ENCODE measurements around the gene ATP11B.

Gene ATP11B

DNA sequence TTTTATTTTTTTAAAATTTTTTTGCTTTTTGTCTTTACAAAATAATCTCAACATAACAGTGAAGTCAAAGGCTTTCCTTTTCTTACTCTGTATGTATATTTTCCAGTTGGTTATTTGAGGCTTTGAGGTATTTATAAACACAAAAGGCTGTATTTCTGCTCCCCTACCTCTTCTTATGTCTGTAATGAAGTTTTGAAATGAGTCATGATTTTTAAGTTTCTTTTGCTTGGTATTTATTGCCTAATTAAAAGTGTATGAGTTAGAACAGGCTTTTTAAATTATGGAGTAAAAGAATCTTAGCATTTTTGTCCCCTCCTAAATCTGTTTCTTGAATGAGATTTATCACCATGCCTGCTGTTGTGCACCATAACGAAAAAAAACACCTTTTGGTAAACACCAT, 121.0 kb downstream of the ATP11B start:
- no peak for DNase-seq

GRCh38 chr3:182917134-182917533, 123.8 kb downstream of the ATP11B start:
- DNase-seq, result no peak

- DNase-seq, result no peak
Observed at GRCh38 chr3:182919866-182920357, 126.6 kb downstream of the ATP11B start.

DNA sequence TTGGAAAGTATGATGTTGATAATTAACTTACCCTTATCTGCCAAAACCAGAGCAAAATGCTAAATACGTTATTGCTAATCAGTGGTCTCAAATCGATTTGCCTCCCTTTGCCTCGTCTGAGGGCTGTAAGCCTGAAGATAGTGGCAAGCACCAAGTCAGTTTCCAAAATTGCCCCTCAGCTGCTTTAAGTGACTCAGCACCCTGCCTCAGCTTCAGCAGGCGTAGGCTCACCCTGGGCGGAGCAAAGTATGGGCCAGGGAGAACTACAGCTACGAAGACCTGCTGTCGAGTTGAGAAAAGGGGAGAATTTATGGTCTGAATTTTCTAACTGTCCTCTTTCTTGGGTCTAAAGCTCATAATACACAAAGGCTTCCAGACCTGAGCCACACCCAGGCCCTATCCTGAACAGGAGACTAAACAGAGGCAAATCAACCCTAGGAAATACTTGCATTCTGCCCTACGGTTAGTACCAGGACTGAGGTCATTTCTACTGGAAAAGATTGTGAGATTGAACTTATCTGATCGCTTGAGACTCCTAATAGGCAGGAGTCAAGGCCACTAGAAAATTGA, 127.3 kb downstream of the ATP11B start:
- no peak for DNase-seq

DNA sequence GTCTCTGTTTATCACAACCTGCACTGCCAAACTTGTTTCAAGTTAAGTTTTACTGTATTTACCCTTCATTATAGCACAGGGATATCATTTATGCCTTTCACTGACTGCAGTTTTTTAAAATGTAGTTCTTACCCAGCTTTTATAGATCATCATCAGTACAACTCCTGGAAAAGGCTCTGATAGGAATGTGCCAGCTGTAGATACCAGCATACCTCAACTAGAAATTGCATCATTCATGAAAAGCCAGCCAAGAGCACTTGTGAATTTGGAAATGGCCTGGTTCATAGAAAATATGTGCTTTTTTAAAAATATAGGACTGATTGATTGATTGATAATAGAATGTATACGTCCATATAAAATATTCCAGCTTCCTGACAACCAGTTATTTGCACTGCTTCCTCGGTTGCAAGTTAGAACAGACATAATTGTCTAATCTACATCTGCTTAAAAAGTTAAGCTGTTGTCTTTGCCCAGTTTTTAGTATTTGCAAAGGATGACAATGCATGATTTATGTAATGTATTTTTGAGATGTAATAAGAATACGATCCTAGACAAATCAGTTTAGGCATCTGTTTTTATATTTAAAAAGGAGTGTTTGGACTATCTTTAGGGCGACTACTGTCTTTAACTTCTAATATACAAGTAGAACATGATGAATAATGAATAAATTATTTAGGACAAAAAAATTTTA, 128.5 kb downstream of the ATP11B start:
- DNase-seq, result no peak

- DNase-seq, result no peak
Observed at GRCh38 chr3:182925330-182925943, 132.1 kb downstream of the ATP11B start.

GRCh38 chr3:182925944-182926337, 132.6 kb downstream of the ATP11B start:
- no peak for DNase-seq

GRCh38 chr3:182935803-182936202, 142.5 kb downstream of the ATP11B start:
- DNase-seq, result no peak

- DNase-seq, result no peak
Observed at GRCh38 chr3:182936239-182936917, 143.1 kb downstream of the ATP11B start.

GRCh38 chr3:182936918-182937285, 143.6 kb downstream of the ATP11B start:
- DNase-seq, result no peak

DNA sequence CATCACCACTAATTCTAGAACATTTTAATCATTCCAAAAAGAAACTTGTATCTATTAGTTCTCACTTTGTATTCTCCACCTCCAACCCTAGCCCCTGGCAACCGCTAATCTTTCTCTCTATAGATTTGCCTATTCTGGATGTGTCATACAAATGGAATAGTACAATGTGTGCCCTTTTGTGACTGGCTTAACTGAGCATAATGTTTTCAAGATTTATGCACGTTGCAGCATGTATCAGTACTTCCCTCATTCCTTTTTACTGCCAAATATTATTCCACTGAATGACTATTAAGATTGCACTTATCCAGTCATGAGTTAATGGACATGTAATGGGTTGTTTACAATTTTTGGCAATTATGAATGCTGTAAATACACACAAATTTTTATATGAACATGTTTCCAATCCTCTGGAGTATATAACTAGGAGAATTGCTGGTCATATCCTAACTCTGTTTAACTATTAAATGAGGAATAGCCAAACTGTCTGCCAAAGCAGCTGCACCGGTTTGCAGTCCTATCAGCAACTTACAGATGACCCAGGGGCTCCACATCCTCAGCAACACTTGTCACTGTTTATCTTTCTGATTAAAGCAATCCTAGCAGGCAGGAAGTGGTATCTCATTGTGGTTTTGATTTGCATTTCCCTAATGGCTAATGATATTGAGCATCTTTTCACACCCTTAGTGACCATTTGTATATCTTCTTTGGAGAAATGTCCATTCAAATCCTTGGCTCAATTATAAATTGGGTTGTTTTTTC, 144.2 kb downstream of the ATP11B start:
- no peak for DNase-seq

DNA sequence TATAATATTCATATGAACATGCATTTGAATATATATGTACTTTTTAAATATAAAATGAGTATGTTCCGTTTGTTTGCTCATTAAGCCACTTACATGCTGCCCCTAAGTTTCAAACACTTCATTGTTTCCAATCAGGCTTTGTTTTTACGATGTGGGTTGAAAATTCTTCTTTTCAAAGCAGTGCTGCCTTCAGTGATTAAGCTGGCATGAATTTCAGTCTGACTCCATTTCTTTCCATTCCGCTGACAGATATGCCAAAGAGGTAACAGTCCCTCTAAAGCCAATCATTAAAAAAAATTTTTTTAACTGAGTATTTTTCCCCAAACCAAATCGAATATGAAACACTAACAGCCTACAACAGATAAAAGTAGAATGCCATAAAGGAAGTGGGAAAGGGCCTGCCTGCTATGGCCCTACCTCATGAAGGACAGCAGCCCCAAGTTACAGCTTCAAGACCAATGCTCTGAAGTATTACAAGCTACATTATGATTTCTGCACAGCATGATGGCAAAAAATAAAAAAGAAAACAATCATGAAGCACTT, 147.0 kb downstream of the ATP11B start:
- no peak for DNase-seq

- DNase-seq, result no peak
Observed at GRCh38 chr3:182941719-182942118, 148.4 kb downstream of the ATP11B start.

- DNase-seq, result no peak
Observed at GRCh38 chr3:182947888-182948287, 154.6 kb downstream of the ATP11B start.

DNA sequence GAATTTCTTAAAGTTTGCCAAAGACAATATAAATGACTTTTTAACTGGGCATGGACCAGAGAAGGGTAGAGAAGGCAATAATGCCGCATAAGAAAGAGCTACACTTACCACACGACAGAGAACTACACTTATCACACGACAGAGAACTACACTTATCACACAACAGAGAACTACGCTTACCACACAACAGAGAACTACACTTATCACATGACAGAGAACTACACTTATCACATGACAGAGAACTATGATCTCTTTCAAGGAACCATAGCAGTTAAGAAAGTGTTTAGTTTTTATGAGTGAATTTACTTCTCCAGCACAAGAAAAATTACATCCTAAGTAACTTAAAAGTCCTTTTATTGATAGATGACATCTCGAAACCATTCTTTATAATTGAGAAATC, 155.0 kb downstream of the ATP11B start:
- DNase-seq, result no peak

- no peak for DNase-seq
Observed at GRCh38 chr3:182949688-182950087, 156.4 kb downstream of the ATP11B start.

- DNase-seq, result no peak
Observed at GRCh38 chr3:182954553-182955235, 161.4 kb downstream of the ATP11B start.

DNA sequence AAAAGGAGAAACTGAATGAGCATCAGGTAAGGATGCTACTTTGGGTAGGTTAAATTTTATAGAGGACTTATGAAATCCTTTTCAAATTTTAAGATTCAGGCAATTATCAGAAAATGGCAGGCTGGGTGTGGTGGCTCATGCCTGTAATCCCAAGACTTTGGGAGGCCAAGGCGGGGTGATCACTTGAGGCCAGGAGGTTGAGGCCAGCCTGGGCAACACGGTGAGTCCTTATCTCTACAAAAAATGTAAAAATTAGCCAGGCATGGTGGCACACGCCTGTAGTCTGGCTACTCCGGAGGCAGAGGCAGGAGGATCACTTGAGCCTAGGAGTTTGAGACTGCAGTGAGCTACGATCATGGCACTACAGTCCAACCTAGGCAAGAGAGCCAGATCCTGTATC, 163.9 kb downstream of the ATP11B start:
- DNase-seq, result no peak

DNA sequence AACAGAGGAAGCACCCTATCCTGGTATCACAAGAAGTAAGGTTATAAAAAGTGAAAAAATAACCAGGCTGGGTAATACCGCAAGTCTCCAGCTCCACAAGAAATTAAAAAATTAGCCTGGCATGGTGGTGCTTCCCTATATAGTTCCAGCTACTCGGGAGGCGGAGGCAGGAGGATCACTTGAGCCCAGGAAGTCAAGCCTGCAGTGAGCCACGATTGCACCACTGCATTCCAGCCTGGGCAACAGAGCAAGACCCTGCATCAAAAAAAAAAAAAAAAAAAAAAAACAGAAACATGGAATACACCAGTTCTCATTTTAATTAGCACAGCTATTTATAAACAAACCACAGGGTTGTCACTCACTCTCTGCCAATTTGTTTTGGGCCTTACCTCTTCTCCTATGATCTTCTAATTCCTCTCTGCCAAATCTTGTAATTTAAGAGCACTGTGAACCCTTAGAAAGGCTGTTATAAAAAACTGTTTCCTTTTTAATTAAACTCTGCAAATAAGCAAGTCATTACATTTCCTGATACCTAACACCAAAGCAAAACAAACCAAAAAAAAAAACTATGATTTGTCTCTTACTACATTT, 164.5 kb downstream of the ATP11B start:
- DNase-seq, result no peak

DNA sequence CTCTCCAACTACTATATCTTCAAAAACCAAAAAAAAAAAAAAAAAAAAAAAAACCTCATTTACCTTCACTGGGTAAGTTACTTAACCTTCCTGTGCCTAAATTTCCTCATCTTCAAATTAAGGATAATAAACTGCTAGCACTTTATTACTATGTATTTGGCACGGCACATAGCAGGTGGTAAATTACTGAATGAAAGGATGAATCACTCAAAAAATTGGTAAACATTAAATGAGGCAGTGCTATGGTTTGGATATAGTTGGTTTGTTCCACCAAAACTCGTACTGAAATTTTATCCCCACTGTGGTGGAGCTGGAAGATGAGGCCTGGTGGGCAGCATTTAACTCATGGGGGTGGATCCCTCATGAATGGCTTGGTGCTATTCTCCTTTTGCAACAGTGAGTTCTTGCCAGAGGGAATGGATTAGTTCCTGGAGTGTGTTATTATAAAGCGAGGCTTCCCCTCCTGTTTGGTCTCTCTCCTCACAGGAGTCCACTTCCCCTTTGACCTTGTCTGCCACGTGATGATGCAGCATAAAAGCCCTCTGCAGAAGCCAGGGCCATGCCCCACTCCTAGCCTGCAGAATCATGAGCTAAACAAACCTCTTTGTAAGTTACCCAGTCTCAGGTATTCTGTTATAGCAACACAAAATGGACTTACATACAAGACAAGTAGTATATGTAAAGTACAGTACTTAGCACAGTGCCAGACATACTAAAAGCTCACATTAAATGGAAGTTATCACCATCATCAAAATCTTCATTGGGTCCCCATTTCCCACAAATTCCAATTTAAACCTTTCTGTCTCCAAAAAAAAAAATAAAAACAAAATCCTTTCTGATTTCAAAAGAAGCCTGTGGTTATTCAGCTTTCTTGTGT, 166.4 kb downstream of the ATP11B start:
- DNase-seq, result no peak

- no peak for DNase-seq
Observed at GRCh38 chr3:182962166-182962565, 168.9 kb downstream of the ATP11B start.
